Measurements from ENCODE around the gene SCG5. TPM values are rescaled to one million over a fixed set of nuclear protein-coding genes. Genes with fewer than 3 reads are reported as not detected.

SCG5 gene
- total RNA-seq, 2 donors from 2014 or later = 10.9 to 17.2 TPM

- Mint-ChIP-seq H3K27me3 (ENCODE audit: insufficient read depth) (peaks cover 3% of the 10 kb centered on the region), H3K36me3 (ENCODE audit: low read depth) (peaks cover 6% of the 10 kb centered on the region), H3K4me1 (peaks cover 5% of the 10 kb centered on the region), H3K4me3 (no peak overlapping the region), H3K9me3 (peaks cover 10% of the 10 kb centered on the region), H3K27ac (no peak overlapping the region)
- no peaks in the 10 kb centered on the region for H3K36me3 ChIP-seq (ENCODE audit: control insufficient read depth, insufficient read depth, low read length)
- H3K4me3 ChIP-seq (ENCODE audit: low read length) = no peak overlapping the region
- H3K9ac ChIP-seq (ENCODE audit: extremely low read depth, low read length, poor library complexity, severe bottlenecking) = no peak overlapping the region
- H3K27me3 ChIP-seq (ENCODE audit: control insufficient read depth, insufficient read depth, low read length, poor library complexity, severe bottlenecking) = no peaks in the 10 kb centered on the region
- H3K4me1 ChIP-seq (ENCODE audit: control insufficient read depth, insufficient read depth, low read length) = no peaks in the 10 kb centered on the region
- no peak for DNase-seq
- H3K9me3 ChIP-seq (ENCODE audit: control insufficient read depth, low read length) = no peaks in the 10 kb centered on the region
- no peak overlapping the region for H3K27ac ChIP-seq (ENCODE audit: low read depth, low read length)
- TF ChIP-seq CTCF (conservative IDR thresholded peaks at IDR 0.05) = no peak
- 83 to 88% methylated on average over 1 to 3 of the region's 5 CpGs for WGBS, 2 experiments (ENCODE audit: insufficient coverage in 1 of 2, insufficient read length in 1 of 2)
Measured at GRCh38 chr15:32687556-32687955, 46.0 kb downstream of the SCG5 start.

GRCh38 chr15:32688151-32688639 lies 46.7 kb downstream of the SCG5 start:
- Mint-ChIP-seq H3K36me3 (ENCODE audit: low read depth) (peaks cover 6% of the 10 kb centered on the region), H3K27me3 (ENCODE audit: insufficient read depth) (peaks cover 3% of the 10 kb centered on the region), H3K9me3 (peaks cover 10% of the 10 kb centered on the region), H3K4me1 (peaks cover 5% of the 10 kb centered on the region), H3K4me3 (no peak overlapping the region), H3K27ac (no peak overlapping the region)
- H3K27me3 ChIP-seq (ENCODE audit: control insufficient read depth, insufficient read depth, low read length, poor library complexity, severe bottlenecking) = no peaks in the 10 kb centered on the region
- no peak for DNase-seq
- H3K27ac ChIP-seq (ENCODE audit: low read depth, low read length) = no peak overlapping the region
- H3K9me3 ChIP-seq (ENCODE audit: control insufficient read depth, low read length) = no peaks in the 10 kb centered on the region
- H3K9ac ChIP-seq (ENCODE audit: extremely low read depth, low read length, poor library complexity, severe bottlenecking) = no peak overlapping the region
- no peaks in the 10 kb centered on the region for H3K4me1 ChIP-seq (ENCODE audit: control insufficient read depth, insufficient read depth, low read length)
- H3K36me3 ChIP-seq (ENCODE audit: control insufficient read depth, insufficient read depth, low read length) = no peaks in the 10 kb centered on the region
- 80 to 88% methylated on average over 2 of the region's 2 CpGs for WGBS, 2 experiments (ENCODE audit: insufficient coverage in 1 of 2, insufficient read length in 1 of 2)
- TF ChIP-seq CTCF (conservative IDR thresholded peaks at IDR 0.05) = no peak
- no peak overlapping the region for H3K4me3 ChIP-seq (ENCODE audit: low read length)

GRCh38 chr15:32690941-32691688 lies 49.6 kb downstream of the SCG5 start:
- Histone ChIP-seq H3K27me3 (ENCODE audit: control insufficient read depth, insufficient read depth, low read length, poor library complexity, severe bottlenecking) (no peaks in the 10 kb centered on the region), H3K27ac (ENCODE audit: low read depth, low read length) (no peak overlapping the region), H3K9me3 (ENCODE audit: control insufficient read depth, low read length) (no peaks in the 10 kb centered on the region), H3K4me3 (ENCODE audit: low read length) (no peak overlapping the region), H3K9ac (ENCODE audit: extremely low read depth, low read length, poor library complexity, severe bottlenecking) (no peak overlapping the region), H3K36me3 (ENCODE audit: control insufficient read depth, insufficient read depth, low read length) (no peaks in the 10 kb centered on the region), H3K4me1 (ENCODE audit: control insufficient read depth, insufficient read depth, low read length) (no peaks in the 10 kb centered on the region)
- Mint-ChIP-seq H3K9me3 (peaks cover 10% of the 10 kb centered on the region), H3K36me3 (ENCODE audit: low read depth) (peaks cover 6% of the 10 kb centered on the region), H3K4me3 (no peak overlapping the region), H3K27ac (no peak overlapping the region), H3K4me1 (peaks cover 4% of the 10 kb centered on the region), H3K27me3 (ENCODE audit: insufficient read depth) (peaks cover 3% of the 10 kb centered on the region)
- DNase-seq = no peak
- WGBS, 2 experiments (ENCODE audit: insufficient coverage in 1 of 2, insufficient read length in 1 of 2) = 92 to 98% methylated on average over 6 to 8 of the region's 8 CpGs
- TF ChIP-seq CTCF (conservative IDR thresholded peaks at IDR 0.05) = no peak
